GM21786 (cell line): Measurements from ENCODE around the gene QRFPR.
"Not testable (repeated sequence)": the region's sequence is repeated elsewhere in the genome, so short reads cannot be mapped to it uniquely, and the experiment has no call there.

ENCODE experiments used
- ATAC-seq: cut with Tn5 transposase; IDR thresholded peaks from one replicate; pipeline ENCODE4 v1.9.1; 2021; ENCODE audit not compliant: unreplicated experiment

The QRFPR gene

DNA sequence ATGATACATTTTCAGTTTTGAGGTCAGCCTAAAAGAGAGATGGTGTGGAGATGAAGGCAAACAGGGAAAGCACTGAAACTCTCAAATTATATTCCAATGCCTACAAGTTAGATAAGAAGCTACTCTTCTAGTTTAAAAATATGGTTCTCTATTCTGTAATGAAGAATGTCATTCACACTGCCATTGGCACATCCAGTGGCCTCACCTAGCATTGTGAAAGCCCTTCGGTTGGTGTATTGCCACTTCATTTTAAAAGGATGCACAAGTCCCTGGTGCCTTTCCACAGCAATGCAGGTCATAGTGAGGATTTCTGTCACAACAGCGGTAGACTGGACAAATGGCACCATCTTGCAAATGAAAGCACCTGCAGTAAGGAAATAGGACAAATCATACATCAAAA, 40.6 kb downstream of the QRFPR start:
- no peak for ATAC-seq

DNA sequence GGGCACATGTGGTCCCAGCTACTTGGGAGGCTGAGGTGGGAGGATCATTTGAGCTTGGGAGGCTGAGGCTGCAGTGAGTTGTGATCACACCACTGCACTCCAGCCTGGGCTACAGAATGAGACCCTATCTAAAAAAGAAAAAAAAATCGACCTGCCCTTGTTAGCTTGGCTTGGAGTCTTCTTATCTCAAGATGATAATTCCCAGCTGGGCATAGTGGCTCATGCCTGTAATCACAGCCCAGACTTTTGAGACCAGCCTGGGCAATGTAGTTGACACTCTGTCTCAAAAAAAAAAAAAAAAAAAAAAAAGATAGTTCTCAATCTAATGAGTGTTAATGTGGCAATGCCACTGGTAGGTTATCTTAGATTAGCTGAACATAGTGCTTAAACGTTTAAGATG, 41.0 kb downstream of the QRFPR start:
- ATAC-seq, result no peak

DNA sequence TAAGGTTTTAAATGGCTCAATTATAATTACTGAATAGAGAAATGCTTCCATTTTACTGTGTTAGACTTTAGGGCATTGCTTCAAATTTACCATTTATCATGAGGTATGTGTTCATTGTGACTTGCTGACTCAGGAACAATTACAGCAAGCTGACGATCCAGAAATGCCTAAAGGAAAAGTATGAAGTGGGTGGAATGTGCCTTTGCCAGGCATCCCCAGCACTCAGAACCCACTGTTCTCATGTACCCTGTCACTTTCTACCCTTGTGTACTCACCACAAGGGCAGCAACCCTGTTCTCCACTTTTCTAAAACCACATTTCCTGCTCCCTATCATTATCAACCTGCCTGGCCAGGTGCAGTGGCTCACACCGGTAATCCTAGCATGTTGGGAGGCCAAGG, 41.5 kb downstream of the QRFPR start:
- no peak for ATAC-seq

DNA sequence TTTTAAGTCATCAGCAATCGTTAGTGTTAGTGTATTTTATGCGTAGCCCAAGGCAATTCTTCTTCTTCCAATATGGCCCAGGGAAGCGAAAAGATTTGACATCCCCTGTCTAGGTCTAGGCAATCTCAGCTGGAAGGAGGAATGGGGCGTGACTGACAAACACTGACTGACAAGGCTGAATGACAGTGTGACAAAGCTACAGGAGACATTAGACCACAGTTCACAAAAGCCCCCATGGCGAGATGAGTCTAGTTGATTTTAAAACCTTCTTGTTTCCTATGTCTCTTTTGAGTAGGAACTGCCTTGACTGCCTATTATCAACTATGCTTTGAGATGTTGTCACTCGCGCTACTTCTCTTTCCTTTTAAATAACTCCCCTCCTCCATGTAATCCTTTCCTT, 42.3 kb downstream of the QRFPR start:
- ATAC-seq, result no peak

DNA sequence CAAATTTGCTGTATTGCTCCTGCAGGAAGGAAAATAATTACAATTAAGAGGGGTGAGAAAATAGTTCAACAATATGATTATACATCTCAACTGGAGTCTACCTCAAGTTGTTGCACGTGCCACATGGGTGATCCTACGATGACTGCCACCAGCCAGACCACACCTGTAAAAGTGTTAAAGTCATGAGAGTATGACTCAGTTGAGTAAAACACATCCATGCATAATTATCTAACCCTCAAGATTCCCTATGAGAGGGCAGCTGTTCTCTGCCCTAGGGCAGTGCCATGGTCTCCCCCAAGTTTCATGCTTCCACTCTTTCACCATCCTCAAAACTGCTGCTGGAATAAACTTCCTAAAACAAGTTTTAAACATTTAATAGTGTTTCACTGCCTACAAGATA, 44.1 kb downstream of the QRFPR start:
- no peak for ATAC-seq

DNA sequence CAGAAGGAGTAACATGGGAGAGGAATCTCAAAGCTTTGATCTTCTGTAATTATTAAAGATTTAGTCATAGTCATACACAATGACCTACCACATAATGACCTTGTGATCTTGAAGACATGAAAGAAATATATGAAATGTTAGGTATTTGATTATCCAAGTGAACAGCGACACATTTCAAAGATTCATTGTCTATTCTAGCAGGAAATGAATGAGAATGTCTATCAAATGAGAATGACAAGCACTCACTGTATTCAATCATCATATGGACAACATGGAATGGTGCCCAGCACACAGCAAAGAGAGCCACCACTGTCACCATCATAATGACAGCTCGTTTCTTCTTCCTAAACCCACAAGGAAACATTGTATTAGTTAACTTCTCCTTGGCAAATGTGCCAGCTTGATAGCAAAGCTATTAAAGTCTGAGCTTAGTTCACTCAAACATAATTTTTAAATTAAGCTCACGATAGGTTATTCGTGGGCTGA, 50.6 kb downstream of the QRFPR start:
- ATAC-seq, result no peak

DNA sequence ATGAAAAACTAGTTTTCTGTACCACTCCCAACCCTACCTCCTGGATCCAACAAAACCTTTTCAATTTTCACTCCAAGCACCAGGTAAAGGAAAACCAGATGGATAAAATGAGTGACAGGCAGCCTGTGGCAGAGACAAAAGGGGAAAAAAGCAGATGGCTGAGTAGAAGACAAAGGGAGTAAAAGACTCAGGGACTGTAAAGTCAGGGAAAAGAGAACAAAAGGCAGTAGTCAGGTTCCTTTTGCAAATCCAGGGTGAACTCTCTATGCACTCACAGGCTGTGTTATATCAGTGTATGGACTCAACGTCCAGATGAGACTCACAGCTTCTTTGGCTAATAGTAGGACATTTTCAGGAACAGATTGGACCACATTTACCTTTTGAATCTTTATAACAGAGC, 54.2 kb downstream of the QRFPR start:
- ATAC-seq, result no peak

DNA sequence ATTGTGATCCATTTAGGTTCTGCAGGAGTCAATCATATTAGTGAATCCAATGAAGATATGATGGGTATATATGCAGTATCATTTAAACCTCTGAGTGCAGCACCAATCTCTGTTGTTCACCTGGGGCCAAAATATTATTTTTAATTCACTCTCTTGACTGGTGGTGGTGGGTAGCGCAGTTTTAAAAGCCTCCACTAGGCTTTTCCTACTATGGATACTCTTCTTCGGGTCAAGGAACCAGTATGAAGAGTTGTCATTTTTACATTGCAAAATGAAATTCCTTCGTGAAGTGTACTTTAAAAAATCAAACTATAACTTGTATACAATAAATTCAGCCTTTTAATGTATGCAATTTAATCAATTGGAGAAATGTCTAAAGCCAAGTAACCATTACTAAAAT, 56.5 kb downstream of the QRFPR start:
- no peak for ATAC-seq

DNA sequence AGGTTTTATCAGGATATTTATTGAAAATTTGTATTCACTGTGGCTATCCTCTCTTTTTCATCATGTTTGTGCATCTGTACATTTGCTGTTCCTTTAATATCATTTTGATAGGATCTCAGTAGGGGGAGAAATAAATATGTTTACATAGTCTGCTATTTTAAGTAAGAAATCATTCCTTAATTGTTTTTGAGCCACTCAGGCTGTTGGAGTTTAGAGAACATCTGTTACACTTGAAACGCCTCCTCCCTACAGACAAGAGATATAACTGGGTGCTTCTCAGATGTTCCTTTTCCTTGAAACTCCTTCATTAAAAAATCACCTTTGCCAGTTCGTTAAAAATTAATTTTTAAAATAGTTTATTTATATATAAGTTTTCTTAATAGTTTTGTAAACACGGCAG, 59.4 kb downstream of the QRFPR start:
- no peak for ATAC-seq

DNA sequence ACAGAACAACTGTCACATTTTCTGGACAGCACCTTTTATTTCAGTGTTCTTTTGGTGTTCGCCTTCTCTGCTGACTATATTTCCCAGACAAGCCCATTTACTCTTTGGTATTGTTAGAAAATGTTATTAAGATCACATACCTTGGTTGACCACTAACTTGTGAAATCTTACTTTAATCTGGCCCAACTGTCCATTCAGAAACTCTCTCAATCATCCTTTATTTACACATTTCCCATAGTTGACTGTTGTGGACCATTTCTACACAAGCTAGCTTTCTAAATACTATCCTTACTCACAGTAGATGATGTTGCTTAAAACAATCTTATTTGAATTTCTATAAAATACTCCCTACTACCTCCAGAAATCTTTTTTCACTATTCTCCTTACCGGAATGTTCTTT, 64.7 kb downstream of the QRFPR start:
- no peak for ATAC-seq

DNA sequence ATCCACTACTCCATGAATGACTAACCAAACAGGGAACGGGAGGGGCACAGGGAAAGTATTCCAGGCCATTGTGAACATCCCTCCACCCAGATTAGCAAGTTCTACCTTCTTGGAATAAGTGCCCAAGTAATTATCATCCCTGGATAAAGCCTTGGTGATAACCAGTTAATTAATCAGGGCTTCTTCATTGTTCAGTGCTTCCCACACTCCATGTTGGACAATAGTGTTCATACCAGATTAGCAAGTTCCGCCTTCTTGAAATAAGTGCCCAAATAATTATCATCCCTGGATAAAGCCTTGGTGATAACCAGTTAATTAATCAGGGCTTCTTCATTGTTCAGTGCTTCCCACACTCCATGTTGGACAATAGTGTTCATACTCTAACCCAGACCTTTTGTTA, 67.4 kb downstream of the QRFPR start:
- ATAC-seq, result not testable (repeated sequence)

DNA sequence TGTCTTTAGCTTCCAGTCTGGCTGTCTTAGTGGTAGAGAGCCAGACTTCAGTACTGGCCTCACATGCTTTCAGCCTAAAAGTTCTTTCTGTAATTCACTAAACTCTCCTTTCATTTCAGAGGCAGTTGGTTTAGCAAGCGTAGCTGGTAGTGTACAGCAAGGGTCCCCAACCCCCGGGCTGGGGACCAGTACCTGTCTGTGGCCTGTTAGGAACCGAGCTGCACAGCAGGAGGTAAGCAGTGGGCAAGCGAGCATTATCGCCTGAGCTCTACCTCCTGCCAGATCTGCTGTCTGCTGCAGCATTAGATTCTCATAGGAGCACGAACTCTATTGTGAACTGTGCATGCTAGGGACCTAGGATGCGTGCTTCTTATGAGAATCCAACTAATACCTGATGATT, 72.0 kb downstream of the QRFPR start:
- ATAC-seq, result no peak

DNA sequence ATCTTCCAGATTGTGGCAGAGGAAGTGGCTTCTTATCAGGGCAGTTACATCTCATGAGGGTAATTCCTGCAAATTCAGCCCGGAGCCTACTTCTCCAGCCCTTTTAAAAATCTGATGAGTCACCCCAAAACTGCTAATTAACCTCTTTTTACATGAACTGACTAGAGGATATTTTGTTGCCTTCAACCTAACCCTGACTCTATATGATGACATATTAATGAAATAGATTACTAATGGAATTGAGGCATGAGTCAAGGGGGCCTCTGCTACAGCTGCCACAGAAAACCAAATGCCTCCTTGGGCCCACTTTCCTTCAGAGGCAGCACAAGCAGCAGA, 72.5 kb downstream of the QRFPR start:
- ATAC-seq, result no peak

DNA sequence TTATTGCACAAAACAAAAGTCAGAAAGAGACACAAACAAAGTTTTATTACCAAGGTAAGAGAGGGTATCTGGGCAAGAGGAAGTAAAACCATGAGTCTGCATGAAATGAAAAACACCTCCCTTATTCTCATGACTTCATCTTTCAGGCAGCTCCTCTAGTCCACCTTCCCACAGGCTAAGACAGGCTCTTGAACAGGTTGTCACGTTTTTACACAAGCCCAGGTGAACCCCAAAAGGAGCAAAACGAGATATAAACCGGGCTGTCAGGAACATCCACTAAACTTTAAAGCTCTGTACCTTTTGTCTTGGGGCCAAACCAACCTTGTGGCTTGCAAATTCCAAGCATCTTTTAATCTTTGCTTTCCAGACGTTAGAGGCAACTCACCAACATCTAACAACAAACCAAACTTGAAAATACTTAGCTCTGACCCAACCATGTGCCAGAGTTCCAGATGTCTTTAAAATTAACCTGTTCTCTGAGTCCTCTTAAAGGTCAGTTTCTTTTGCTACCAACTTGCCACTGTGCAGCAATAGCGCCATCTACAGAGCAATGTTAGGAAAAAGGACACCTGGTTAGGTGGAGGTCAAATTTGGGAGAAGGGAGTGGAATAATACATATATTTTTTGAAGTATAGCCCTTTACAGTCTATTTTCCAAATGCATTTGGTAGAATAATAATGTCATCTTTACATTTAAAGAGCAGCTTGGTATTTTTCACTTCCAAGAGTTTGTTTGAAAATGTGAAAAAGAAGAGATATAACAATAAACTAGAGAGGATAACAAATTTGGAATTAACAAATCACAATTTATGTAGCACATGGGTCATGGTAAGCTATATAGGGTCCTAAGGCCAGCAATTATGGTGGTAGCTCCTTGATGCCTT, 73.1 kb downstream of the QRFPR start:
- ATAC-seq, result peak; percentile 95

DNA sequence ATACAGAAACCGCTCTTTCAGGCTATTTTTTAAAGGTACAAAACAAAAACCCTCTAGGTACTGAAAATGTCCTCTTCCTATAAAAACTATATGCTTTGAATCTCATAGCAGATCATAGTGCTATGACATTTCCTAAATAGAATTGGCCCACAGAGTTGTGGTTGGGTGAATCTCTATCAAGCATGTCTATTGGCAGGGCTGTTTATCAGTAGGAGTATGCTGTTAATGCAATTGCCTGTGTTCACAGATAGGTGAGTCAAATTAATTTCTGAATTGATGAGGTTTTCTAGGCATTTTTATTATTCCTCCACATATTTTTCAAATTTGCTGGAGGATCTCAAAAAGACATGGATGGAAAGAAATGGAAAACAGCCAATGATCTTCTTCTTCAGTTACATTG, 73.9 kb downstream of the QRFPR start:
- ATAC-seq, result no peak

DNA sequence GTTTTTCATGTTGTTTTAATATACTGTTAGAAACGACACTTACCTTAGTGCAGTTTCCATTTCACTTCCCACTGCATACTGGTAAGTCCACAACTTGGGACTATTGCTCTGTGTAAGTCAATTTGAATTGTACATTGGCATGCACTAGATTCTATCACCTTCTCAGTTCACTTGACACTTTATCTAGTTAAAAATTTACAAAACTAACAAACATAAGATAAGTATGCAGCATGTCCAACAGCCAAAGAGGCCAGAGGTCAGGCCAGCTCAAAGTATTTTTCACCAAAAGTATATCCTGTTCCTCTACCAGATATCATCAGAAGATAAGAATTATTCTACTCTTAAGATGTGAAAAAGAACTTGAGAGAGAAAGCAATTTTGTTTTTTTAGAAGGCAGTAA, 75.9 kb downstream of the QRFPR start:
- ATAC-seq, result peak; percentile 40

DNA sequence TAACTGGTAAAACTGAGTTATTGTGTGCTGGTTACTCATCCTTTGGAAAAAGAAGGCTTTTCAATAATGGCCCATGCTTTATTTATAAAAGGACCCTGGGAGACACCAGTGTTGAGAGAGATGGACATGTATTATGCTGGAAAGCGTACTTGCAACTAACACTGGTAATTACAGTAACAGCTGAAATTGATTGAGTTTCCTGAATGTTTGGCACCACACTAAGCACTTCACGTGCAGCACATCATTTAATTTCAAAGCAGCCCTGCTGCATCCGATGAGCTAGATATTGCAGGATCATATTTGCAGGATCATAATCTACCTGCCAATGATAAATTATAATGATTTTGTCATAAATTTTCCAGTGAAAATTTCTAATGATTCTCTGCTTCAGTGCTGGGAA, 81.5 kb downstream of the QRFPR start:
- no peak for ATAC-seq

DNA sequence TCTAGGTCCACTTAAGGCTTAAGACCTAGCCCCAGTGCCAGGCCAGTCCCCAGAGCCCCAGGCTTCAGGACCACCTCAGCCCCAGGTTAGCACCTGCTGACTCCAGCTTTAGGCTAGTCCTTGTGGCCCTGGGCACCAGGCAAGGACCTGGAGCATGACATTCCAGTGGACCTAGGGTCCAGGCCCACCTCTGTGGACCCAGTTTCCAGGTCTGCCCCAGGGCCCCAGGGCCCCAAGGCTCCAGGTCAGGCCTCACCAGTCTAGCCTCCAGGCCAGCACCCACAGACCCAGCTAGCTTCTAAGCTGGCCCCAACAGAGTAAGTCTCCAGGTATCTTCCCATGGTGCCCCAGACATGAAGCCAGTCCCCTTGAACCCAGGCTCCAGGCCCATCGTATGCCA, 97.5 kb downstream of the QRFPR start:
- no peak for ATAC-seq

DNA sequence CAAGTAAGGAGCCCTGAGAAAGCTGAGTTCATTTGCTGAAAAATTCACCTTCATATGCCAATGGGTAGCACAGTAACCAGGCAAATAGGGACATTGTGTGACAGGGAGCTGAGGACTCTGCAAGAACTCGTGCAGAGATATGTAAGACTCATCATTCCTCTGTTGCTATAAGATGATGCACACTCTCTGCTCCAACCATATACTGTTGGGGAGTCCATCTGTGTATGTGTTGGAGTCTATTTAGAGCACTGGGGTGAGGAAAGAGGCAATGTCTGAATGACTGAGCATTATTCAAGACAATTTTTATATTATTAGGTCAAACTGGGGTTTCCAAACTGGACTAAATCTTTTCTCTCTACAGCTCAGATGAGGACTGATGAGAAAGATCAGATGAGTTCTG, 100.4 kb downstream of the QRFPR start:
- ATAC-seq, result no peak

DNA sequence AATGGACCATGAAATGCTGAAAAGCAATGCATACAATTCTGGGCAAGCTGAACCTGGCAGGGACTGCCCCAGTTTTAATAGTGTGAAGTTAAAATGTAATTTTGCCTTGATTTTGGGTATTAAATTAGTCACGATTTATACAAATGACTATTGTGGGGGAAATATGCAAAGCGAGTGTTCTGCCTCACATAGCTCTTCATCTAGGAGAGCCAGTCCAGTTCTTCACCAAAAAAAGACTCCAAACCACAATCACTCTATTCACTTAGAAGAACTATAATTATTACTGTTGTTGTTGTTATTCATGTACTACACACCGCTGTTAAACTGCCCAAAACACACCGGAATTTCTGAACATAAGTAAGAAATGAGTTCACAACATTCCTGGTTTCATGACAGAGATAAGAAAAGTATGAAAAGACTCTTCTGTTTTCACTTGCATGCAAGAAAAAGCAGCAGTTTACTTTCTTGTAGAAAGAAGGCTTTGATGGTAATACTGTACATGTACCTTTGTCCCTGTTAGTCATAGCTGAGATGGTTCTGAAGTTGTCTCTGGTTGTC, 101.9 kb downstream of the QRFPR start:
- peak; percentile 84 for ATAC-seq
